Stimulated activated effector memory CD8-positive, alpha-beta T cell treated with anti-CD3 and anti-CD28 coated beads, Interleukin-12 subunit alpha, Interleukin-12 subunit beta, amount 100 ng/mL, for 72 hours (primary cell): ENCODE measurements around the gene FOXE3.

Experiments used
- ATAC-seq: fragments of 150-1000 bp; cut with Tn5 transposase; 2 replicates; pipeline ENCODE4 v1.10.0; 2021
- DNase-seq, 2 donors: peaks; one replicate each; pipeline ENCODE4 v3.0.0; 2021 to 2022; ENCODE audit warnings: low spot score in 2 of 2
- H3K27ac Mint-ChIP-seq: one replicate; pipeline ENCODE4 v1.8.0; 2022; ENCODE audit warnings: mild to moderate bottlenecking, mixed read lengths
- H3K36me3 Mint-ChIP-seq: one replicate; pipeline ENCODE4 v1.8.0; 2022; ENCODE audit warnings: mild to moderate bottlenecking, mixed read lengths
- H3K4me1 Mint-ChIP-seq: one replicate; pipeline ENCODE4 v1.8.0; 2022; ENCODE audit warnings: mixed read lengths
- H3K4me3 Mint-ChIP-seq: one replicate; pipeline ENCODE4 v1.8.0; 2022; ENCODE audit warnings: mild to moderate bottlenecking, mixed read lengths
- H3K9me3 Mint-ChIP-seq: one replicate; pipeline ENCODE4 v1.8.0; 2022; ENCODE audit warnings: mixed read lengths

The FOXE3 gene

GRCh38 chr1:47436979-47437446 is 20.9 kb downstream of the FOXE3 start:
- no peaks in the 10 kb centered on the region for H3K9me3 Mint-ChIP-seq
- peak overlapping the region; percentile 97 for H3K4me3 Mint-ChIP-seq
- peak overlapping the region; percentile 92 for H3K27ac Mint-ChIP-seq
- peak; percentile 6 for ATAC-seq
- peak in 1 of 2 donors; percentile 44 for DNase-seq
- H3K36me3 Mint-ChIP-seq, result peaks cover 20% of the 10 kb centered on the region
- peaks cover 28% of the 10 kb centered on the region for H3K4me1 Mint-ChIP-seq

- peak within 1 kb of the TSS; percentile 92 for H3K27ac Mint-ChIP-seq
- peaks cover 16% of the 10 kb centered on the region for H3K36me3 Mint-ChIP-seq
- peak; percentile 99 for DNase-seq
- H3K9me3 Mint-ChIP-seq, result no peaks in the 10 kb centered on the region
- H3K4me3 Mint-ChIP-seq, result peak within 1 kb of the TSS; percentile 97
- peaks cover 23% of the 10 kb centered on the region for H3K4me1 Mint-ChIP-seq
- ATAC-seq, result peak; percentile 91
Measured at GRCh38 chr1:47437447-47438164, 21.5 kb downstream of the FOXE3 start, which contains the start of gene FOXD2. Gene FOXD2 (plus strand): TSS chr1:47438044. CDS start chr1:47438136, 92 bp downstream.

DNA sequence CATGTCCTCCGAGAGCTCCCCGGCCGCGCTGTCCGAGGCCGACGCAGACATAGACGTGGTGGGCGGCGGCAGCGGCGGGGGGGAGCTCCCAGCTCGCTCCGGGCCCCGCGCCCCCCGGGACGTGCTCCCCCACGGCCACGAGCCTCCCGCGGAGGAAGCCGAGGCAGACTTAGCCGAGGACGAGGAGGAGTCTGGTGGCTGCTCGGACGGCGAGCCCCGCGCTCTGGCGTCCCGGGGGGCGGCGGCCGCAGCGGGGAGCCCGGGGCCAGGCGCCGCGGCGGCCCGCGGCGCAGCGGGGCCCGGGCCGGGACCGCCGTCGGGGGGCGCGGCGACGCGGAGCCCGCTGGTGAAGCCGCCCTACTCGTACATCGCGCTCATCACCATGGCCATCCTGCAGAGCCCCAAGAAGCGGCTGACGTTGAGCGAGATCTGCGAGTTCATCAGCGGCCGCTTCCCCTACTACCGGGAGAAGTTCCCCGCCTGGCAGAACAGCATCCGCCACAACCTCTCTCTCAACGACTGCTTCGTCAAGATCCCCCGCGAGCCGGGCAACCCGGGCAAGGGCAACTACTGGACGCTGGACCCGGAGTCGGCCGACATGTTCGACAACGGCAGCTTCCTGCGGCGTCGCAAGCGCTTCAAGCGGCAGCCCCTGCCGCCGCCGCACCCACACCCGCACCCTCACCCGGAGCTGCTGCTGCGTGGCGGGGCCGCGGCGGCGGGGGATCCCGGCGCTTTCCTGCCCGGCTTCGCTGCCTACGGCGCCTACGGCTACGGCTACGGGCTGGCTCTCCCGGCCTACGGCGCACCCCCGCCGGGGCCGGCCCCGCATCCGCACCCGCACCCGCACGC is 22.3 kb downstream of the FOXE3 start:
- ATAC-seq, result no peak
- H3K9me3 Mint-ChIP-seq, result no peaks in the 10 kb centered on the region
- peaks cover 11% of the 10 kb centered on the region for H3K36me3 Mint-ChIP-seq
- DNase-seq, result peak; percentile 32 to 77
- H3K4me1 Mint-ChIP-seq, result peaks cover 17% of the 10 kb centered on the region
- no peak overlapping the region for H3K27ac Mint-ChIP-seq
- H3K4me3 Mint-ChIP-seq, result peak overlapping the region; percentile 97

DNA sequence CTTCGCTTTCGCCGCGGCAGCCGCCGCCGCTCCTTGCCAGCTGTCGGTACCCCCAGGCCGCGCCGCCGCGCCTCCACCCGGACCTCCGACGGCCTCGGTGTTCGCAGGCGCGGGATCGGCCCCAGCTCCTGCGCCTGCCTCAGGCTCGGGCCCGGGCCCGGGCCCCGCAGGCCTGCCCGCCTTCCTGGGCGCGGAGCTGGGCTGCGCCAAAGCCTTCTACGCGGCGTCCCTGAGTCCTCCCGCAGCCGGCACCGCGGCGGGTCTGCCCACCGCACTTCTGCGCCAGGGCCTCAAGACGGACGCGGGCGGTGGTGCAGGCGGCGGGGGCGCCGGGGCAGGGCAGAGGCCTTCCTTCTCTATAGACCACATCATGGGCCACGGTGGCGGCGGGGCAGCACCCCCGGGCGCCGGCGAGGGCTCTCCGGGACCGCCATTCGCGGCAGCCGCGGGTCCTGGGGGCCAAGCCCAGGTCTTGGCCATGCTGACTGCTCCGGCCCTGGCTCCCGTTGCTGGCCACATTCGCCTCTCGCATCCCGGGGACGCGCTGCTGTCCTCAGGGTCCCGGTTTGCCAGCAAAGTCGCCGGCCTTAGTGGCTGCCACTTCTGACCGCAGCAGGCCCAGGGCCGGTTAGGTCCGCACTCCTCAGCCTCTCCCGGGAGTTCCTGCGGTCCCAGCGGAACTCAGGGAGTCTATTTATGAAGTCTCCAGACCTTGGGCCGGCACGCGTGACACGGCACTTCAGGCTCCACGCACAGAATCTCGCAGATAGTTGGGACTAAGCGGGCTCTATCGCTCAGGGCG is 23.1 kb downstream of the FOXE3 start:
- Mint-ChIP-seq H3K36me3 (peaks cover 11% of the 10 kb centered on the region), H3K27ac (peak overlapping the region; percentile 34), H3K4me1 (peaks cover 19% of the 10 kb centered on the region), H3K4me3 (peak overlapping the region; percentile 97), H3K9me3 (no peaks in the 10 kb centered on the region)
- ATAC-seq (no peak), DNase-seq (no peak)

DNA sequence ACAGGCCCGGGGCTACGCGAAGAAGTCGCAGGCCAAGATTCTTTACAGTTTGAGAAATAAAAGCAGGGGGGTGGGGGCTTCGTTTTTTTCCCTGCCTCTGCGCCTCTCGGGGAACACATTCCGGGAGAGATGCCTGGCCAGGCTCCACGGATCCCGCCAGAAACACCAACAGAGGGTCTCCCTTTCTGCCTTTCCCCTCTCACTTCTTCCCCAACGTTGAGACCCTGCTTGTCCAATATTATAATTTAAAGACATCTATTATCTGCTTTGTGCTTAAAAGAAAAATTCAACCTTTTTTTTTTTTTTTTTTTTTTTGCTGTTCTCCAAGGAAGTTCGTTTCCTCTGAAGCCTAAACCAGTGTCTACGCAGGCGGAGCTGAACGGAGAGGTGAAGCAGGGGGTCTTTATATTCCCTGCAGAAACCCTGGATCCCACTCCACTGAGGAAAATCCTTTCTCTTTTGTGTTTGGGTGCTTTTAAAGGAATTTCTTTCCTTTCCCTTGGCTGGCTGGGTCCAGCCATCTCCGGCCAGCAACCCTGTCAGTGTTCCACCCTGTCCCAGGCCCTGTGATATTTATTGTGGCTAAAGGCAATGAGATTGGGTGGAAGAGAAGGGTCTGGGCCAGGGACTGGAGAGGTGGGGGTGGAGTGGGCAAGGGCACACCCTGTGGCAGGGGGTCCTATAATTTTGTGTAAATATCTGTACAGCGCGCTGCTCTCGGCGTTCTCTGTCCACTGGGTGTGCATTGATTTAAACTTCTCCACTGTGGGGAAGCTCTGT is 23.9 kb downstream of the FOXE3 start:
- no peak for ATAC-seq
- no peak for DNase-seq
- H3K4me1 Mint-ChIP-seq, result peaks cover 23% of the 10 kb centered on the region
- peak overlapping the region; percentile 34 for H3K27ac Mint-ChIP-seq
- H3K4me3 Mint-ChIP-seq, result no peak overlapping the region
- no peaks in the 10 kb centered on the region for H3K9me3 Mint-ChIP-seq
- H3K36me3 Mint-ChIP-seq, result peaks cover 13% of the 10 kb centered on the region

GRCh38 chr1:47440599-47441081 is 24.6 kb downstream of the FOXE3 start:
- Mint-ChIP-seq H3K36me3 (peaks cover 12% of the 10 kb centered on the region), H3K27ac (no peak overlapping the region), H3K4me3 (no peak overlapping the region), H3K4me1 (peaks cover 29% of the 10 kb centered on the region), H3K9me3 (no peaks in the 10 kb centered on the region)
- no peak for DNase-seq
- no peak for ATAC-seq

GRCh38 chr1:47441450-47442106 is 25.5 kb downstream of the FOXE3 start:
- ATAC-seq, result no peak
- Mint-ChIP-seq H3K27ac (no peak overlapping the region), H3K36me3 (peaks cover 9% of the 10 kb centered on the region), H3K9me3 (no peaks in the 10 kb centered on the region), H3K4me1 (peaks cover 26% of the 10 kb centered on the region), H3K4me3 (no peak overlapping the region)
- DNase-seq, result no peak

DNA sequence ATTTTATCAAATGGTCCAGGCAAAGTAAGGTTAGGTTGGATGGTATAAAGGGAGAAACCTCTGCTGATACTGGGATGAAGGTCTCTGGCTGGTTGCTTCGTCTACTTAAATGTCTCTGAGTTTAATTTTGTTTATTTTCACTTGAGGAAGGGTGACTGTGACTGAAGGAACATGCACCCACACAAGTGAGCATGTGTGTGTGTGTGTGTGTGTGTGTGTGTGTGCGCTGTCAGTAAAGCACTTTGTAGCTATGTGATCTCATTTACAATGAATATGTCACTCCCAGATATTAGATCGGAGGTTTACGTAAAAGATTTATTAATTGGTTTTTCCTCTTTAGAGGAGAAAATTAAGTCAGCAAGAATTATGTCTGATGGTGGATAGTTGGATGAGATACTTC is 26.1 kb downstream of the FOXE3 start:
- Mint-ChIP-seq H3K36me3 (peaks cover 6% of the 10 kb centered on the region), H3K4me1 (peaks cover 24% of the 10 kb centered on the region), H3K9me3 (no peaks in the 10 kb centered on the region), H3K27ac (no peak overlapping the region), H3K4me3 (no peak overlapping the region)
- no peak for ATAC-seq
- no peak for DNase-seq

DNA sequence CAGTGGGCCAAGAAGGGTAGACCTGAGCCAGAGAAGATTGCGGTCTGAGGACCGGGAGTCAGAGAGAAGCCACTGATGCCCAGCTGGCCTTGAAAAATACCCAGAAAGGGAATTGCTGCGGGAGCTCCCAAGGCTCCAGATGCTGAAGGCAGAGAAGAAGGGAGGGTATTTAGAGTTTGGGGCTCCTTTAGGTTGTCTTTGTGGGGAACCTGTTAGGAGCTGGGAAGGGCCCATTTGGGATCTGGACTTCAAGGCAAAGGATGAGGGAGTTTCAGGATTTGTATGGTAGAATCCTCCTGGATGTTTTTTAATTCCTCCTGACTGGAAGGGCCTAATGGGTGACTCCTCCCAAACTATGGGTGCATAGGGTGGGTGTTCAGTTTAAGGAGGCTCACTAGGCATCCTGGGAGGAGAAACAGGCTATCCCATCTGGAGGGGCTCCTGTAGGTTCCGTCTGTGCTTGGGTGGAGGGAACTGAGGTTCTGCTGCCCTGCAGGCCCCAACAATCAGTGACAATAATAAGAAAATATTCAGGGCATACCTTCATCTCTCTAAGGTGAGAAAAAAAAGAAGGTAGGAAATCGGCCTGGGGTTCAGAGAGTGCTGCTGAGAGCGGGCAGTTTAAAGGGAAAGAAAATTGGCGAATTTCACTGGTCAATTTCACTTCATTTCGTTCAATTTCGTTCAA is 26.9 kb downstream of the FOXE3 start:
- no peak overlapping the region for H3K4me3 Mint-ChIP-seq
- H3K4me1 Mint-ChIP-seq, result peaks cover 24% of the 10 kb centered on the region
- H3K36me3 Mint-ChIP-seq, result peaks cover 6% of the 10 kb centered on the region
- DNase-seq, result no peak
- no peak overlapping the region for H3K27ac Mint-ChIP-seq
- no peak for ATAC-seq
- no peaks in the 10 kb centered on the region for H3K9me3 Mint-ChIP-seq

DNA sequence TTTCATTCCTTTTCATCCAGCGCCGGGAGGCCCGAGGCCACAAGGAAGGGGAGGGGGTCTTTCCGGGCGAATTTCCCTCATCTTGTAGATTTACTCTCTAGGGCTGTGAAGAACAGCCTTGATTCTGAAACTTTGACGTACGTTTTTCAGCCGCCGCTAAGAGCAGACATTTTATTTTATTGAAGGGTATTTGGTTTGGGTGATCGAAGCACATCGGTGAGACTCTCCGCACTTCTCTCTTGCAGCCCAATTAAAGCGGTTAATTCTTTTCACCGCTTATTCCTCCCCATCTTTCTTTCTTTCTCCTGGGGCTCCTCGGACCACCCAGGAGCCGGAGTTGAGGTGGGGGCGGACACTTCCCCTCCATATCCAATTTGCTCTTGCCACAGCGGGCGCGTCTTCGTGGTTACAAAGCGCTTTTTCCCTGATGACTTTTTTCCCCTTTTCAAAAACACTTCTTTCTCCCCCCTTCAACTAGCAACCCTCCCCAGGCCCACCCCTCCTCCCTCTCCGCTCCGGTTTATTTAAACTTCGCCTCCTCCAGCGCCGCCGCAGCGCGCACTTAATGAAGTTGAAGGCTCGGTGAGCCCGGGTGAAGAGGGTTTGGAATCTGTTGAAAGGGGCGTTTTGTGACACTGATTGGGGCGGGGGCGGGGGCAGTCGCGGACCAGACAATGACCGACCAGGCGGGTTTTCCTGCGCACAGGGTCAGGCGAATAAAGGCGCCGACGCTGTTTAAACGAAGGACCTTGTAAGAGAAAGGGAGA is 27.6 kb downstream of the FOXE3 start:
- H3K27ac Mint-ChIP-seq, result no peak overlapping the region
- peaks cover 24% of the 10 kb centered on the region for H3K4me1 Mint-ChIP-seq
- no peak for DNase-seq
- no peaks in the 10 kb centered on the region for H3K9me3 Mint-ChIP-seq
- peaks cover 6% of the 10 kb centered on the region for H3K36me3 Mint-ChIP-seq
- peak overlapping the region; percentile 70 for H3K4me3 Mint-ChIP-seq
- ATAC-seq, result no peak

DNA sequence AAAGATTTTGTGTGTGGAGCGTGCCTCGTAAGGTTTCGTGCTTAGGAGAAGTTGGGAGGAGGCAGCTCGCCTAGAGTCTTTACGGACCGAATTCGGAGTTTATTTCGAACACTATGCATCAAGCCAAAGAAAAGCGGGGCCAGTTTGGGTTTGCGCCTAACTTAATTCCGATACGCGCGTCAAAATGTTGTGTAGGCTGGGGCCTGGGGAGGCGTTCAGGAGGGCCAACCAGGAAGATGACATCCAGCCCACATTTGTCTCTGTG is 28.1 kb downstream of the FOXE3 start:
- DNase-seq, result no peak
- H3K4me3 Mint-ChIP-seq, result peak overlapping the region; percentile 70
- peaks cover 6% of the 10 kb centered on the region for H3K36me3 Mint-ChIP-seq
- H3K9me3 Mint-ChIP-seq, result no peaks in the 10 kb centered on the region
- no peak overlapping the region for H3K27ac Mint-ChIP-seq
- ATAC-seq, result no peak
- H3K4me1 Mint-ChIP-seq, result peaks cover 24% of the 10 kb centered on the region

DNA sequence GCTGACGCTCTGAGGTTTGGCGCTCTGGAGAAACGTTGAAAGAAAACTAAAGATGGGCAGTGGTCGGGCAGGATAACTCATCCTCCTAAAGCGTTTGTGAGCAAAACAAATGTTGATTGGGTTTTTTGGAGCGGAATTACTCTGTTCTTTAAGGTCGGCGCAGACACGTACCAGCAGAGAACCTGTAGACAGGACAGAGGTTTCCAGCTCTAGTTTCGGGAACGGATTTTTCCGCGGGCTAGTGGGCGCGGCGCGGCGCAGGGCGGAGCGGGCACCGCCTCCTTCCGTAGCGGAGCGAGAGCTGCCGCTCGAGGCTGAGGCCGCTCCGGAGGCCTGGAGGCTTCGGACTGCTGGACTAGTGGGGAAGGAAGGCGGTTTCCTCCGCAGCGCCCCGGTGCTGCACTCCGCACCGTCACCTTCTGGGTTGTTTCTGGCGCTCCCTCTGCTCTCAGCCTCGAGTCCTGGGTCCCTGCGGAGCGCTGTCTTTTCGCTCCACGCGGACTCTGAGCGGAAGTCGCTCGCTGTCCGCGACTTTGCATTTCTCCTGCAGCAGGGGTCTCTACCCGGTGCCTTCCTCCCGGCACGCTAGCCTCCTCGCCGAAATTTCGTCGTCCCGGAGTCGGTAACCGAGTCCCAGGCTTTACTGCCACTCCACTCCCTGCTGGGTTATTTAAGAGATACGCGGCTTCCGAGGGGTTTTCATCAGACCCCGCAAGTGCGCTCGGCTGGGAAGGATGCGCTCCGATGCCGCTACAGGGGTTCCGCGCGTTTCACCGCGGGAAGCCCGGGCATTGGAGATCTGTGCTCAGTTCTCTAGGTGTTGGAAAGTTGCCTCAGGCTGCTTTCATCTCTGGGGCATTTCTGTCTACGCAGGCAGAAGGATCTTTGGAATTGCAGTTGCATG is 28.7 kb downstream of the FOXE3 start:
- Mint-ChIP-seq H3K4me3 (peak overlapping the region; percentile 70), H3K4me1 (peaks cover 26% of the 10 kb centered on the region), H3K36me3 (peaks cover 6% of the 10 kb centered on the region), H3K27ac (no peak overlapping the region), H3K9me3 (no peaks in the 10 kb centered on the region)
- ATAC-seq (peak; percentile 70), DNase-seq (peak in 1 of 2 donors; percentile 66)
